HG02970 (cell line): Measurements from ENCODE around the gene SLC25A12.
"Not testable (repeated sequence)": the region's sequence is repeated elsewhere in the genome, so short reads cannot be mapped to it uniquely, and the experiment has no call there.

ENCODE experiments used
- ATAC-seq: cut with Tn5 transposase; IDR thresholded peaks from one replicate; pipeline ENCODE4 v1.9.1; 2021; ENCODE audit warnings: mild to moderate bottlenecking, moderate library complexity, moderate number of reproducible peaks; ENCODE audit not compliant: unreplicated experiment, low FRiP score

Gene SLC25A12

GRCh38 chr2:171835386-171835785, 58.7 kb downstream of the SLC25A12 start:
- no peak for ATAC-seq

- ATAC-seq = no peak
Measured at GRCh38 chr2:171834286-171834685, 59.8 kb downstream of the SLC25A12 start.

GRCh38 chr2:171832489-171832888, 61.6 kb downstream of the SLC25A12 start:
- ATAC-seq = no peak

- no peak for ATAC-seq
Measured at GRCh38 chr2:171830039-171830438, 64.0 kb downstream of the SLC25A12 start.

GRCh38 chr2:171824086-171824485, 70.0 kb downstream of the SLC25A12 start:
- no peak for ATAC-seq

- no peak for ATAC-seq
Measured at GRCh38 chr2:171822525-171823322, 71.3 kb downstream of the SLC25A12 start.

- no peak for ATAC-seq
Measured at GRCh38 chr2:171819453-171819852, 74.6 kb downstream of the SLC25A12 start.

- no peak for ATAC-seq
Measured at GRCh38 chr2:171814883-171815282, 79.2 kb downstream of the SLC25A12 start.

- ATAC-seq = no peak
Measured at GRCh38 chr2:171814174-171814573, 79.9 kb downstream of the SLC25A12 start.

- ATAC-seq = no peak
Measured at GRCh38 chr2:171813729-171814128, 80.3 kb downstream of the SLC25A12 start.

GRCh38 chr2:171813126-171813525, 80.9 kb downstream of the SLC25A12 start:
- ATAC-seq = no peak

- ATAC-seq = no peak
Measured at GRCh38 chr2:171811245-171811628, 82.8 kb downstream of the SLC25A12 start.

- ATAC-seq = no peak
Measured at GRCh38 chr2:171810422-171811244, 83.4 kb downstream of the SLC25A12 start.

- not testable (repeated sequence) for ATAC-seq
Measured at GRCh38 chr2:171808885-171809284, 85.2 kb downstream of the SLC25A12 start.

GRCh38 chr2:171807831-171808393, 86.1 kb downstream of the SLC25A12 start:
- ATAC-seq = no peak

- ATAC-seq = no peak
Measured at GRCh38 chr2:171807119-171807518, 86.9 kb downstream of the SLC25A12 start.

GRCh38 chr2:171804456-171804855, 89.6 kb downstream of the SLC25A12 start:
- no peak for ATAC-seq

GRCh38 chr2:171803757-171804156, 90.3 kb downstream of the SLC25A12 start:
- no peak for ATAC-seq

GRCh38 chr2:171800639-171801038, 93.4 kb downstream of the SLC25A12 start:
- ATAC-seq = no peak

GRCh38 chr2:171798156-171798820, 95.8 kb downstream of the SLC25A12 start:
- no peak for ATAC-seq

- ATAC-seq = no peak
Measured at GRCh38 chr2:171794918-171795317, 99.1 kb downstream of the SLC25A12 start.
